MM.1S (cell line): ENCODE data around the gene THRB.

Experiments used
- CTCF ChIP-seq: fragments of 300-600 bp; sonication (generic); IDR thresholded peaks from 2 replicates; pipeline ENCODE4 v1.5.1; 2016; ENCODE audit warnings: antibody characterized with exemption, low read length, mixed read lengths
- EZH2phosphoT487 ChIP-seq: fragments of 300-600 bp; sonication (generic); IDR thresholded peaks from 2 replicates; pipeline ENCODE4 v1.6.1; 2018; ENCODE audit warnings: antibody characterized with exemption, low read length

GRCh38 chr3:24475925-24476324 is 18.7 kb downstream of the THRB start:
- TF ChIP-seq CTCF (no peak), EZH2phosphoT487 (no peak)
